OCI-LY7 (cell line): ENCODE data around the gene DESI1. TPM values are rescaled to one million over a fixed set of nuclear protein-coding genes. Genes with fewer than 3 reads are reported as not detected.

Source experiments
- BruUV-seq: library from RNA; stranded (reverse); fragments of 400-500 nt; replicated peaks from 2 replicates; lab custom pipeline; 2021; lab: Mats Ljungman, UMichigan
- CTCF ChIA-PET: fragments of 300-600 bp; sonication (Branson Sonifier 250); formaldehyde crosslinking; loops from one replicate; lab custom pipeline; 2022; ENCODE audit warnings: antibody characterized with exemption; ENCODE audit not compliant: unreplicated experiment; lab: Charles Lee
- POLR2A ChIA-PET: fragments of 300-600 bp; sonication (Branson Sonifier 250); formaldehyde crosslinking; loops from one replicate; lab custom pipeline; 2022; ENCODE audit warnings: antibody characterized with exemption; lab: Charles Lee
- DNase-seq: peaks from one replicate; pipeline ENCODE4 v3.0.0-alpha.2; 2015; ENCODE audit warnings: low spot score
- H2AFZ ChIP-seq: fragments of 200-600 bp; sonication (generic), shearing (Covaris generic); 2 replicates; pipeline ENCODE4 v1.6.1; 2014; ENCODE audit warnings: mild to moderate bottlenecking, antibody characterized with exemption, low read length, moderate library complexity
- H3K27ac ChIP-seq: fragments of 200-600 bp; sonication (generic); 2 replicates; pipeline ENCODE4 v1.5.1; 2014; ENCODE audit warnings: mixed run types, low read depth, mild to moderate bottlenecking, moderate library complexity, low read length, inconsistent platforms; ENCODE audit not compliant: poor library complexity, severe bottlenecking
- H3K36me3 ChIP-seq: fragments of 200-600 bp; sonication (generic); 2 replicates; pipeline ENCODE4 v1.6.1; 2014; ENCODE audit warnings: mild to moderate bottlenecking, antibody characterized with exemption, low read length, moderate library complexity, mixed read lengths; ENCODE audit not compliant: insufficient read depth
- H3K4me1 ChIP-seq: fragments of 200-600 bp; sonication (generic); 2 replicates; pipeline ENCODE4 v1.5.1; 2014; ENCODE audit warnings: mild to moderate bottlenecking, low read length; ENCODE audit not compliant: insufficient read depth, poor library complexity, severe bottlenecking
- H3K4me2 ChIP-seq: fragments of 200-600 bp; sonication (generic); 2 replicates; pipeline ENCODE4 v1.6.1; 2014; ENCODE audit warnings: mild to moderate bottlenecking, low read length
- H3K4me3 ChIP-seq: fragments of 200-600 bp; sonication (generic); 2 replicates; pipeline ENCODE4 v1.5.1; 2014; ENCODE audit warnings: mild to moderate bottlenecking, low read depth, low read length; ENCODE audit not compliant: poor library complexity, severe bottlenecking
- H3K79me2 ChIP-seq: fragments of 200-600 bp; sonication (generic); 2 replicates; pipeline ENCODE4 v1.6.1; 2016; ENCODE audit warnings: low read depth, mild to moderate bottlenecking, low read length, moderate library complexity, mixed read lengths; ENCODE audit not compliant: insufficient read depth
- H3K9me2 ChIP-seq: fragments of 200-600 bp; sonication (generic); 2 replicates; pipeline ENCODE4 v1.6.1; 2016; ENCODE audit warnings: mild to moderate bottlenecking, low read length, mixed read lengths; ENCODE audit not compliant: insufficient read depth
- H3K9me3 ChIP-seq: fragments of 200-600 bp; sonication (generic); 2 replicates; pipeline ENCODE4 v1.6.1; 2014; ENCODE audit warnings: mild to moderate bottlenecking, mixed run types, low read length, mixed read lengths
- H4K20me1 ChIP-seq: fragments of 200-600 bp; sonication (generic); 2 replicates; pipeline ENCODE4 v1.6.1; 2014; ENCODE audit warnings: mild to moderate bottlenecking, antibody characterized with exemption, low read length, moderate library complexity, mixed read lengths; ENCODE audit not compliant: insufficient read depth
- EZH2phosphoT487 ChIP-seq: fragments of 200-600 bp; sonication (generic); IDR thresholded peaks from 2 replicates; pipeline ENCODE4 v1.6.1; 2018; ENCODE audit warnings: low read depth, borderline replicate concordance, mild to moderate bottlenecking, mixed run types, antibody characterized with exemption, low read length, moderate library complexity, mixed read lengths
- intact Hi-C: fragments of 100-400 bp; cut with micrococcal nuclease; formaldehyde crosslinking; loops from one replicate; pipeline ENCODE4 v1.10.0; 2022; ENCODE audit not compliant: unreplicated experiment
- total RNA-seq, 2 experiments: library from RNA; depleted of rRNA in 1 of 2; stranded (reverse); fragments of >200 nt in 1 of 2; shearing (Covaris generic) in 1 of 2; gene quantifications; 2 replicates each; pipeline ENCODE4 v1.2.3, GENCODE V29; 2014 to 2022
- TF ChIP-seq, protein P1 (sequence below): fragments of 200-600 bp; sonication (generic); conservative IDR thresholded peaks from 2 replicates; pipeline ENCODE4 v1.5.1; 2014; ENCODE audit warnings: mild to moderate bottlenecking, antibody characterized with exemption, low read length, moderate library complexity, mixed read lengths

The DESI1 gene
- total RNA-seq, 2 experiments from 2014 or later: 39.0 to 65.0 TPM

DNA sequence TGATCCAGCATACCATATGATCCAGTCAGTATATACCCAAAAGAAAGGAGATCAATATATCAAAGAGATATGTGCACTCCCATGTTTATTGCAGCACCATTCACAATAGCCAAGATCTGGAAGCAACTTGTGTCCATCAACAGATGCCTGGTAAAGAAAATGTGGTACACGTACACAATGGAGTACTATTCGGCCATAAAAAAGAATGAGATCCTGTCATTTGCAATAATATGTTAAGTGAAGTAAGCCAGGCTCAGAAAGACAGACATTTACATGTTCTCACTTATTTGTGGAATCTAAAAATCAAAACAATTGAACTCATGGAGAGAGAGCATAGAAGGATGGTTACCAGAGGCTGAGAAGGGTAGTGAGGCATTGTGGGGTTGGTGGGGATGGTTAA is 40.9 kb upstream of the DESI1 start:
- no peaks in the 10 kb centered on the region for H4K20me1 ChIP-seq
- no peaks in the 10 kb centered on the region for H3K9me3 ChIP-seq
- no peak overlapping the region for H3K27ac ChIP-seq
- no peak overlapping the region for H3K4me3 ChIP-seq
- no peak for TF ChIP-seq EZH2phosphoT487
- TF ChIP-seq, protein P1, sequence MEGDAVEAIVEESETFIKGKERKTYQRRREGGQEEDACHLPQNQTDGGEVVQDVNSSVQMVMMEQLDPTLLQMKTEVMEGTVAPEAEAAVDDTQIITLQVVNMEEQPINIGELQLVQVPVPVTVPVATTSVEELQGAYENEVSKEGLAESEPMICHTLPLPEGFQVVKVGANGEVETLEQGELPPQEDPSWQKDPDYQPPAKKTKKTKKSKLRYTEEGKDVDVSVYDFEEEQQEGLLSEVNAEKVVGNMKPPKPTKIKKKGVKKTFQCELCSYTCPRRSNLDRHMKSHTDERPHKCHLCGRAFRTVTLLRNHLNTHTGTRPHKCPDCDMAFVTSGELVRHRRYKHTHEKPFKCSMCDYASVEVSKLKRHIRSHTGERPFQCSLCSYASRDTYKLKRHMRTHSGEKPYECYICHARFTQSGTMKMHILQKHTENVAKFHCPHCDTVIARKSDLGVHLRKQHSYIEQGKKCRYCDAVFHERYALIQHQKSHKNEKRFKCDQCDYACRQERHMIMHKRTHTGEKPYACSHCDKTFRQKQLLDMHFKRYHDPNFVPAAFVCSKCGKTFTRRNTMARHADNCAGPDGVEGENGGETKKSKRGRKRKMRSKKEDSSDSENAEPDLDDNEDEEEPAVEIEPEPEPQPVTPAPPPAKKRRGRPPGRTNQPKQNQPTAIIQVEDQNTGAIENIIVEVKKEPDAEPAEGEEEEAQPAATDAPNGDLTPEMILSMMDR: no peak
- ChIA-PET CTCF (no interaction called here), POLR2A (no interaction called here)
- no peak overlapping the region for H3K4me2 ChIP-seq
- no peaks in the 10 kb centered on the region for H3K79me2 ChIP-seq
- H2AFZ ChIP-seq: no peak overlapping the region
- H3K36me3 ChIP-seq: peaks cover 88% of the 10 kb centered on the region
- H3K9me2 ChIP-seq: no peaks in the 10 kb centered on the region
- TSS peak; percentile 48 for BruUV-seq
- DNase-seq: no peak
- peaks cover 4% of the 10 kb centered on the region for H3K4me1 ChIP-seq
- intact Hi-C loops: no loop called here

DNA sequence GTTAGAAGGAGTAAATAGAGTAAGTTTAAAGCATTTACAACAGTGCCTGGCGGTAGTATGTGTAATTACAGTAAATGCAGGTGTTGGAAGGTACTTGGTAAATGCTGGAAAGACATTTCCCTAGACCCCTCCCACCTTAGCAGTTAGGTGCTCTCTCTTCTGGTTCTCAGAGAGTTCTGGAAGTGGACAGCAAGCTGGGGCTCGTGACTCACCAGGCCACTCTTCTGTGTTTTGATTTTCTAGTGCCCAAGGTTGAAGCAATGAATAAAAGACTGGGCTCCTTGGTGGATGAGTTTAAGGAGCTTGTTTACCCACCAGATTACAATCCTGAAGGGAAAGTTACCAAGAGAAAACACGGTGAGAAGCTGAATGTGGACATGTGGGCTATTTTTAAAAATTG is 40.2 kb upstream of the DESI1 start:
- H3K36me3 ChIP-seq: peaks cover 94% of the 10 kb centered on the region
- no peak for DNase-seq
- H3K27ac ChIP-seq: no peak overlapping the region
- no peaks in the 10 kb centered on the region for H3K9me2 ChIP-seq
- H3K4me2 ChIP-seq: no peak overlapping the region
- H4K20me1 ChIP-seq: no peaks in the 10 kb centered on the region
- H3K79me2 ChIP-seq: no peaks in the 10 kb centered on the region
- ChIA-PET POLR2A (interaction anchor here (0.8 to 1.1 kb wide), 2 partner anchors 27 to 90 kb away, joined by 3 read pairs; no protein-coding TSS in a partner anchor), CTCF (no interaction called here)
- H2AFZ ChIP-seq: no peak overlapping the region
- TF ChIP-seq, protein P1: no peak
- no peak for TF ChIP-seq EZH2phosphoT487
- intact Hi-C loops: no loop called here
- H3K4me1 ChIP-seq: no peaks in the 10 kb centered on the region
- H3K9me3 ChIP-seq: no peaks in the 10 kb centered on the region
- BruUV-seq: no TSS peak
- no peak overlapping the region for H3K4me3 ChIP-seq

DNA sequence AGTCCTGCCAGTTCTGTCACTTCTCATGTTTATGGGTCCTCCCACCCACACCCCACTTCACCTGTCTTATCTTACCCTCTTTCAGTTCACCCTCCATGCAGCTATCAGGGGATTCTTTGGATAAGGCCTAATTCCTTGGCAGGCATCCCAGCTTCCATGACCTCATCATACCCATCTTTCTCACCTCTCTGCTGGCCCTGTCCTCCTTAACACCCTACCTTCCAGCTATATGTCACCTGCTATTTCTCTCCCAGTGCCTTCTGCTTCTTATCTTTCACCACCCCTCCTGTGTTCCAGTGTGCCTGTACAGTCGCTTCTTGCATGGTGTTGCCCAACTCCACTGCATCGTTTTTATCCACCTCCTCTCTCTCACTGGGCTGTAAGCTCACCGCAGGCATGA is 39.6 kb upstream of the DESI1 start:
- POLR2A ChIA-PET: interaction anchor here (0.6 to 1.1 kb wide), 3 partner anchors 26 to 1013 kb away, joined by 3 to 7 read pairs (median 3); no protein-coding TSS in a partner anchor
- H3K36me3 ChIP-seq: peaks cover 99% of the 10 kb centered on the region
- no peaks in the 10 kb centered on the region for H3K4me1 ChIP-seq
- no TSS peak for BruUV-seq
- DNase-seq: no peak
- no peak overlapping the region for H3K4me3 ChIP-seq
- H3K9me2 ChIP-seq: no peaks in the 10 kb centered on the region
- H3K27ac ChIP-seq: no peak overlapping the region
- H3K79me2 ChIP-seq: no peaks in the 10 kb centered on the region
- no peak for TF ChIP-seq EZH2phosphoT487
- TF ChIP-seq, protein P1: no peak
- no peak overlapping the region for H2AFZ ChIP-seq
- no peaks in the 10 kb centered on the region for H3K9me3 ChIP-seq
- intact Hi-C loops: no loop called here
- CTCF ChIA-PET: interaction anchor here (1.0 kb wide), 1 partner anchor 71 kb away, joined by 5 read pairs; the partner anchor contains the start of gene PMM1
- H4K20me1 ChIP-seq: no peaks in the 10 kb centered on the region
- H3K4me2 ChIP-seq: no peak overlapping the region
